ENCODE data around the gene SMARCC1. TPM values are rescaled to one million over a fixed set of nuclear protein-coding genes. Genes with fewer than 3 reads are reported as not detected.

Gene SMARCC1
- total and polyA plus RNA-seq, 8 donors = 9.0 to 58.7 (median 44.2) TPM

- Histone ChIP-seq H3K4me3 (no peak overlapping the region), H3K27ac (no peak overlapping the region), H3K4me1 (no peaks in the 10 kb centered on the region), H3K27me3 (no peaks in the 10 kb centered on the region), H3K9me3 (no peaks in the 10 kb centered on the region), H3K36me3 (no peaks in the 10 kb centered on the region)
- no peak for ATAC-seq
- intact Hi-C loops (cut with DNase I) = no loop called here
- FAIRE-seq = no peak
- no peak for DNase-seq
- no peak for TF ChIP-seq CTCF (IDR thresholded peaks at IDR 0.05)
Observed at GRCh38 chr3:47603332-47603731, 178.4 kb downstream of the SMARCC1 start.

GRCh38 chr3:47601281-47601680, 180.4 kb downstream of the SMARCC1 start:
- H3K4me3 ChIP-seq = no peak overlapping the region
- no peaks in the 10 kb centered on the region for H3K27me3 ChIP-seq
- ATAC-seq (no peak), FAIRE-seq (no peak), DNase-seq (no peak)
- H3K27ac ChIP-seq = no peak overlapping the region
- WGBS, 2 donors = 94 to 98% methylated on average over 3 of the region's 3 CpGs
- no peaks in the 10 kb centered on the region for H3K36me3 ChIP-seq
- TF ChIP-seq CTCF (IDR thresholded peaks at IDR 0.05) = no peak
- no peaks in the 10 kb centered on the region for H3K9me3 ChIP-seq
- no peaks in the 10 kb centered on the region for H3K4me1 ChIP-seq
- intact Hi-C loops (cut with DNase I) = no loop called here

GRCh38 chr3:47594792-47595191, 186.9 kb downstream of the SMARCC1 start:
- Histone ChIP-seq H3K4me1 (no peaks in the 10 kb centered on the region), H3K36me3 (peaks cover 0 to 9% (median 0%) of the 10 kb centered on the region in 3 donors), H3K4me3 (no peak overlapping the region), H3K27me3 (no peaks in the 10 kb centered on the region), H3K9me3 (no peaks in the 10 kb centered on the region), H3K27ac (no peak overlapping the region)
- WGBS, 2 donors = 80 to 81% methylated on average over 3 of the region's 3 CpGs
- DNase-seq (no peak), FAIRE-seq (no peak), ATAC-seq (no peak)
- intact Hi-C loops (cut with DNase I) = no loop called here
- TF ChIP-seq CTCF (IDR thresholded peaks at IDR 0.05) = no peak

GRCh38 chr3:47592066-47592795, 189.5 kb downstream of the SMARCC1 start:
- DNase-seq (no peak), FAIRE-seq (no peak), ATAC-seq (no peak)
- Histone ChIP-seq H3K27ac (no peak overlapping the region), H3K9me3 (no peaks in the 10 kb centered on the region), H3K27me3 (no peaks in the 10 kb centered on the region), H3K4me1 (no peaks in the 10 kb centered on the region), H3K36me3 (peaks cover 0 to 24% (median 9%) of the 10 kb centered on the region in 3 donors), H3K4me3 (no peak overlapping the region)
- TF ChIP-seq CTCF (IDR thresholded peaks at IDR 0.05) = no peak
- WGBS, 2 donors = 95% methylated on average over 4 of the region's 4 CpGs
- intact Hi-C loops (cut with DNase I) = no loop called here

- ATAC-seq = no peak
- peaks cover 0 to 29% (median 13%) of the 10 kb centered on the region in 3 donors for H3K36me3 ChIP-seq
- TF ChIP-seq CTCF (IDR thresholded peaks at IDR 0.05) = no peak
- no peak for FAIRE-seq
- no peaks in the 10 kb centered on the region for H3K4me1 ChIP-seq
- no peak overlapping the region for H3K4me3 ChIP-seq
- DNase-seq = no peak
- H3K27me3 ChIP-seq = no peaks in the 10 kb centered on the region
- H3K9me3 ChIP-seq = no peaks in the 10 kb centered on the region
- WGBS, 2 donors = 90 to 96% methylated on average over 2 of the region's 2 CpGs
- intact Hi-C loops (cut with DNase I) = no loop called here
- no peak overlapping the region for H3K27ac ChIP-seq
Observed at GRCh38 chr3:47590216-47590615, 191.5 kb downstream of the SMARCC1 start.
